ENCODE results near the gene MACROD1.

MACROD1 gene

DNA sequence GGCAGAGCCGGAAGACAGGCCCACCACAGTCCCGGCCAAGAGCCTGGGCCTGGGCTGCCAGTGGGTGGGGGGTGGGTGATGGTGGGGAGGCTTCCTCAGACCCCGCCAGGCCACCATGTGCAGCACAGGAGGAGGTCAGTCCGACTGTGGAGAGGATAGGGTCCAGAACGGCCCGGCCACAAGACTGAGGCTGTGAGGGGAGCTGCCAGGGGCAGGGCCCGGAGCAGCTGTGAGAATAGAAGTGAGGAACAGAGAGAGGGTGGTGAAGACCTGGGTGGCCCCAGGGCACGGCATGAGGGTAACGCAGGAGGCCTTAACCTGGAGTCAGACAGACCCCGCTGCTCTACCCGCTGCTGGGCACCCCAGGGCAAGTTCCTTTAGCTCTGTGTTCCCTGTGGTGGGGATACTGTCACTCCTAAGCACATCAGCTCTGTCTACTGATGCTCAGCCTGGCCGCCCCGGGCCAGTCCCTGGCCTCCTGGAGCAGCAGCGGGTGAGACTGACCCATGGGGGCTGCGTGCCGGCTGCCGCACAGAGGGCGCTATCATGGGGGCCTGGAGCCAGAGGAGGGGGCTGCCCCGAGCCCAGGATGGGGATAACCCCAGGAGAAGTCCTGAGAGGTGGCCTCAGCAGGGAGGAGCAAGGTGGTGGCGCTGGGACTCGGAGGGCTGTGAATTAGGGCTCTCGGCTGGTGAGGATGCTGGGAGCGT lies 42.3 kb upstream of the MACROD1 start:
- POLR2A ChIA-PET: interaction anchor here (0.6 to 1.8 kb wide), 5 partner anchors 18 to 61 kb away, joined by 3 to 6 read pairs (median 3); no protein-coding TSS in a partner anchor
- CTCF ChIA-PET: interaction anchor here (1.1 to 11.7 kb wide), 9 partner anchors 8 to 123 kb away, joined by 3 to 305 read pairs (median 56); partner anchors contain the start of genes CATSPERZ, ESRRA, NUDT22 and PLCB3
- TF ChIP-seq, protein P1, sequence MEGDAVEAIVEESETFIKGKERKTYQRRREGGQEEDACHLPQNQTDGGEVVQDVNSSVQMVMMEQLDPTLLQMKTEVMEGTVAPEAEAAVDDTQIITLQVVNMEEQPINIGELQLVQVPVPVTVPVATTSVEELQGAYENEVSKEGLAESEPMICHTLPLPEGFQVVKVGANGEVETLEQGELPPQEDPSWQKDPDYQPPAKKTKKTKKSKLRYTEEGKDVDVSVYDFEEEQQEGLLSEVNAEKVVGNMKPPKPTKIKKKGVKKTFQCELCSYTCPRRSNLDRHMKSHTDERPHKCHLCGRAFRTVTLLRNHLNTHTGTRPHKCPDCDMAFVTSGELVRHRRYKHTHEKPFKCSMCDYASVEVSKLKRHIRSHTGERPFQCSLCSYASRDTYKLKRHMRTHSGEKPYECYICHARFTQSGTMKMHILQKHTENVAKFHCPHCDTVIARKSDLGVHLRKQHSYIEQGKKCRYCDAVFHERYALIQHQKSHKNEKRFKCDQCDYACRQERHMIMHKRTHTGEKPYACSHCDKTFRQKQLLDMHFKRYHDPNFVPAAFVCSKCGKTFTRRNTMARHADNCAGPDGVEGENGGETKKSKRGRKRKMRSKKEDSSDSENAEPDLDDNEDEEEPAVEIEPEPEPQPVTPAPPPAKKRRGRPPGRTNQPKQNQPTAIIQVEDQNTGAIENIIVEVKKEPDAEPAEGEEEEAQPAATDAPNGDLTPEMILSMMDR (IDR thresholded peaks at IDR 0.05; ENCODE audit: insufficient read depth, low read length, missing control alignments): no peak
- no peak overlapping the region for H3K4me3 ChIP-seq (ENCODE audit: low read depth, low read length)
- DNase-seq (ENCODE audit: low read depth, low spot score): no peak

DNA sequence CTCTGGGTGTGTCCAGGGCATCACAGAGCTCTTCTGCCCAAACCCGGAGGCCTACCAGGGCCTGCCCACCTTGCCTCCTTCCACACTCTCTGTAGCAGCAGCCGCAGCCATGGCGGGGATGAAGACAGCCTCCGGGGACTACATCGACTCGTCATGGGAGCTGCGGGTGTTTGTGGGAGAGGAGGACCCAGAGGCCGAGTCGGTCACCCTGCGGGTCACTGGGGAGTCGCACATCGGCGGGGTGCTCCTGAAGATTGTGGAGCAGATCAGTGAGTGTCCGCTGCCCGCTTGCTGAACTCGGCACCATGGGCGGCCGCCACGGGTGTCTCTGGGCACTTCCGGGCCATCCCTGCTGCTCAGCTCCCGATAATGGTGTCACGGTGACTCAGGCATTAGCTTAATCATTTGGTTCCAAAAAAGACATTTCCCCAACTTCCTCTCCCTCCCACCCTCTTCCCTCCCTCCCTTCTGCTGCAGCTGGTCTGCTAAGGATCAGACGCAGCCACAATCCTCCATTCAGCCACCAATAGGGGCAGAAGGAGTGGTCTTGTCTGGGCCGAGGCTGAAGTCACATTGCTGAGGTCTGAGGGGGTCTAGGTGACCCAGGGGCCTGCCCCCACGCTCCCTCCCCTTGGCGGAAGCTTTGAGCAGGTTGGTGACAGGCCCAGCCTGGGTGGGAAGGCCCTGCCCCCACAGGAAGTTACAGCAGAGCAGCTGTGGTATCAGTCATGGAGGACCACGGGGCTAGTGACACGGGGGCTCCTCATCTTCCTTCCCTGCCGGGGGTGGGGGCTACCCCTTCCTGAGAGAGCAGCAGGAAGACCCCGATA lies 41.6 kb upstream of the MACROD1 start:
- TF ChIP-seq, protein P1 (IDR thresholded peaks at IDR 0.05; ENCODE audit: insufficient read depth, low read length, missing control alignments): no peak
- CTCF ChIA-PET: interaction anchor here (0.7 to 11.7 kb wide), 15 partner anchors 8 to 147 kb away, joined by 3 to 305 read pairs (median 4); partner anchors contain the start of genes CATSPERZ, ESRRA, NUDT22 and PLCB3
- POLR2A ChIA-PET: interaction anchor here (0.6 to 1.8 kb wide), 7 partner anchors 19 to 110 kb away, joined by 3 to 6 read pairs (median 3); partner anchors contain the start of genes PLCB3, PRDX5 and TRMT112
- DNase-seq (ENCODE audit: low read depth, low spot score): no peak
- H3K4me3 ChIP-seq (ENCODE audit: low read depth, low read length): no peak overlapping the region; the same call in 1 of the 2 replicates

DNA sequence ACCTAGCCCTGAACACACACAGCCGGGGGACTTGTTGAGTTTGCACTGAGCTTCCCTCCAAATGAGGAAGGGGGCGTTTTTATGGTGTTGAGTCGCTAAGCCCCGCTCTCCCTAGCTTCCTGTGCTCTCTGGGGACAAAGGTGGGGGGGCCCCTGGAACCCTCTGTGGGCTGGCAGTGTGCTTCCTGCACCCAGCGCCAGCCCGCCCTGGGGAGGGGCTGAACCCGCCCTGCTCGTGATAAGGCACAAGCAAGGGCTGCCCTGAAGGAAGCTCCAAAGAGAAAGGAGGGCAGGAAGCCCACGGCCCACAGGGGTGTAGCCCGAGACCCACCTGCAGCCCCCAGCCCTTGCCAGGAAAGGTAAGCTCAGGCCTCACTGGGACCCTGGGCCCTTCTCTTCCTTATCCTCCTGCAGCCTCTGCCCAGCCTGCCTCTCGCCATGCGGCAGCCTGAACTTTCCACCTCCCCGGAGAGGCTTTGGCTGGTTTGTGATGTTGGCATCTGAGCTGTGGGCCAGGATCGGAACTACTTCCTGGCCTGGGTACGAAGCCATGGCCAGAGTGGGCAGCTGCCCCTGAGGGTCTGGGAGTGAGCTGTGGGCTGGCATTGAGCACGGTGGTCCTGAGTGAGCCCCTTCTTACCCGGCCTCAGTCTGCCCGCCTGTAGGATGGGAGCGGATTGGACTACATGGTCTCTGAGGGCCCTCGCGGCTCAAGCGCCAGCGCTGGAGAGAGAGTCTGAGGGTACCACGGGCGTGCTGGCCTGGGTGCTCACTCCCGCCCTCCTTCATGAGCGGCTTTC lies 40.7 kb upstream of the MACROD1 start, which contains the start of gene FERMT3:
TSS of gene FERMT3 (plus strand) at position 265 of the 799 bp plus-strand sequence. CDS start 644 bp downstream, outside the sequence.
- TF ChIP-seq, protein P1 (IDR thresholded peaks at IDR 0.05; ENCODE audit: insufficient read depth, low read length, missing control alignments): no peak
- DNase-seq (ENCODE audit: low read depth, low spot score): no peak
- CTCF ChIA-PET: interaction anchor here (0.7 to 11.7 kb wide), 16 partner anchors 10 to 148 kb away, joined by 3 to 305 read pairs (median 4); partner anchors contain the start of genes CATSPERZ, ESRRA, NUDT22 and PLCB3
- POLR2A ChIA-PET: interaction anchor here (0.7 to 1.8 kb wide), 6 partner anchors 8 to 111 kb away, joined by 3 to 6 read pairs (median 4); partner anchors contain the start of genes PLCB3, PRDX5 and TRMT112
- no peak within 1 kb of the TSS; the same call in 1 of the 2 replicates for H3K4me3 ChIP-seq (ENCODE audit: low read depth, low read length)

DNA sequence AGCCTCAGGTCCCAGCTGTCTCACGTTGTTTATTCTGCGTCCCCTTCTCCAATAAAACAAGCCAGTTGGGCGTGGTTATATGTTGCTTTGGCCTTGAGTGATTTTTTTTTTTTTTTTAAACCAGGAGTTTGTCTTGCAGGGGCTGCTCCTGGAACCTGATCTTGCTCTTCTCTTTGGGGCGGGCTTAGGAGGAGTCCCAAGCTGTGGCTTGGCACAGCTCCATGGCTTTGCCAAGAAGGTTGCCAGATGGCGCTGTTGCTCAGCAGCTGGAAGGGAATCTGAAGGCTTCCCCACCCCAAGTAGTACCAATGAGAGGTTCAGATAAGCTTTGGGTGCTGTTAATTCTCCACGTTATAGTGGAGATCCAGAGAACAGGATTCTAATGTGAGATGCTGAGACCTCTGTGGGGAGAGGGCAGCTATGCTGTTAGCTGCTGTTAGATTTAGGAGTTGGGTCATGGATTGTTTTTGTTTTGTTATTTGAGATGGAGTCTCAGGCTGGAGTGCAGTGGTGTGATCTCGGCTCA lies 38.6 kb upstream of the MACROD1 start:
- TF ChIP-seq, protein P1 (IDR thresholded peaks at IDR 0.05; ENCODE audit: insufficient read depth, low read length, missing control alignments): peak; percentile 83
- POLR2A ChIA-PET: interaction anchor here (0.6 to 1.6 kb wide), 7 partner anchors 9 to 96 kb away, joined by 3 to 10 read pairs (median 5); partner anchors contain the start of genes CATSPERZ, FKBP2 and STIP1
- CTCF ChIA-PET: interaction anchor here (0.8 to 11.7 kb wide), 23 partner anchors 8 to 367 kb away, joined by 3 to 305 read pairs (median 6); partner anchors contain the start of genes CATSPERZ, DNAJC4, ESRRA and FKBP2

DNA sequence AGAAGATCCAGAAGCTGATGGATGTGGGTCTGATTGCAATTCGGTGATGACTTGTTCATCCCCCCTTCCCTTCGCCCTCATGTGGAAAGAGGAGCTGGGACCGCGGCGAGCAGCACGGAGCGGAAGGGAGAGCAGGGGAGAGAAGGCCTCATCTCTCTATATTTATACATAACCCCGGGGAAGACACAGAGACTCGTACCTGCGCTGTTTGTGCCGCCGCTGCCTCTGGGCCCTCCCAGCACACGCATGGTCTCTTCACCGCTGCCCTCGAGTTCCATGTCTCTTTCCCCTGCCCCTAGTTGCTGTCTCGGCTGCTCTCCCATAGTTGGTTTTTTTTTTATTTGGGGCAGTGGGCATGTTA lies 38.1 kb upstream of the MACROD1 start:
- TF ChIP-seq, protein P1 (IDR thresholded peaks at IDR 0.05; ENCODE audit: insufficient read depth, low read length, missing control alignments): no peak
- DNase-seq (ENCODE audit: low read depth, low spot score): no peak
- ChIA-PET POLR2A (interaction anchor here (1.2 to 1.6 kb wide), 5 partner anchors 10 to 97 kb away, joined by 3 to 10 read pairs (median 5); partner anchors contain the start of genes CATSPERZ, FKBP2 and STIP1), CTCF (interaction anchor here (0.8 to 11.7 kb wide), 22 partner anchors 8 to 367 kb away, joined by 3 to 305 read pairs (median 7); partner anchors contain the start of genes CATSPERZ, DNAJC4, ESRRA and FKBP2)
- H3K4me3 ChIP-seq (ENCODE audit: low read depth, low read length): no peak overlapping the region

More for the DNA sequence above, 38.6 kb upstream of the MACROD1 start:
- no peak overlapping the region for H3K4me3 ChIP-seq (ENCODE audit: low read depth, low read length)
- peak; percentile 74 for DNase-seq (ENCODE audit: low read depth, low spot score)
